ENCODE measurements around the gene GOLGA6L2.
"Not testable (repeated sequence)": the region's sequence is repeated elsewhere in the genome, so short reads cannot be mapped to it uniquely, and the experiment has no call there.

DNA sequence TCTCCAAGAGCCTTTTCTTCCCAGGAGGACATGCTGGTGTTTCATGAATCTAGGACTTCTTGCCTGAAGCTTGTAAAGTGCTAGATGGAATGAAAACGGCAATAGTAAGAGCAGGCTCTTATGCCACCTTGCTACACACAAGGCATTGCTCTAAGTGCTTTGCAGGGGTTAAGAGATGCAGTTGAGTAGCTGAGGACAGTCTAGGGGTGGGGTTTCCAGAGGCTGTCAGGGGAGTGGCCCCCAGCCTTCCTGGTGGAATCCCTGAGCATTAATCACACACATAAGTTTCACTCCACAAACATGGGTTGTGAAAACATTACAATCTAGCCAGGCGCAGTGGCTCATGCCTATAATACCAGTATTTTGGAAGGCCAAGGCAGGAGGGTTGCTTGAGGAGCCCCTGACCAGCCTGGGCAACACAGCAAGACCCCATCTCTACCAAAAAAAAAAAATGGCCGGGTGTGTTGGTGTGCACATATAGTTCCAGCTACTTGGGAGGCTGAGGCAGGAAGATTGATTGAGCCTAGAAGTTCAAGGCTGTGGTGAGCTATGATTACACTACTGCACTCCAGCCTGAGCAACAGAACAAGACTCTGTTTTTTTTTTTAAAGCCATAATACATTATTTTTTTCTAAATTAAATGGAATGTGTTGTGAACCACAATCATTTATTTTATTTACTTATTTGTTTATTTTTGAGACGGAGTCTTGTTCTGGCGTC lies 34.0 kb downstream of the GOLGA6L2 start:
- TF ChIP-seq, protein P1, sequence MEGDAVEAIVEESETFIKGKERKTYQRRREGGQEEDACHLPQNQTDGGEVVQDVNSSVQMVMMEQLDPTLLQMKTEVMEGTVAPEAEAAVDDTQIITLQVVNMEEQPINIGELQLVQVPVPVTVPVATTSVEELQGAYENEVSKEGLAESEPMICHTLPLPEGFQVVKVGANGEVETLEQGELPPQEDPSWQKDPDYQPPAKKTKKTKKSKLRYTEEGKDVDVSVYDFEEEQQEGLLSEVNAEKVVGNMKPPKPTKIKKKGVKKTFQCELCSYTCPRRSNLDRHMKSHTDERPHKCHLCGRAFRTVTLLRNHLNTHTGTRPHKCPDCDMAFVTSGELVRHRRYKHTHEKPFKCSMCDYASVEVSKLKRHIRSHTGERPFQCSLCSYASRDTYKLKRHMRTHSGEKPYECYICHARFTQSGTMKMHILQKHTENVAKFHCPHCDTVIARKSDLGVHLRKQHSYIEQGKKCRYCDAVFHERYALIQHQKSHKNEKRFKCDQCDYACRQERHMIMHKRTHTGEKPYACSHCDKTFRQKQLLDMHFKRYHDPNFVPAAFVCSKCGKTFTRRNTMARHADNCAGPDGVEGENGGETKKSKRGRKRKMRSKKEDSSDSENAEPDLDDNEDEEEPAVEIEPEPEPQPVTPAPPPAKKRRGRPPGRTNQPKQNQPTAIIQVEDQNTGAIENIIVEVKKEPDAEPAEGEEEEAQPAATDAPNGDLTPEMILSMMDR (IDR thresholded peaks at IDR 0.05): not testable (repeated sequence)
- not testable (repeated sequence) for TF ChIP-seq ZFX (IDR thresholded peaks at IDR 0.05; ENCODE audit: borderline replicate concordance)

All from 22Rv1 (cell line).